SKM-1 (cell line): ENCODE data around the gene FRMD4A.

Source experiments
- DNase-seq: peaks from one replicate; lab custom pipeline; 2025; ENCODE audit not compliant: unreplicated experiment; lab: John Stamatoyannopoulos, UW

FRMD4A gene

DNA sequence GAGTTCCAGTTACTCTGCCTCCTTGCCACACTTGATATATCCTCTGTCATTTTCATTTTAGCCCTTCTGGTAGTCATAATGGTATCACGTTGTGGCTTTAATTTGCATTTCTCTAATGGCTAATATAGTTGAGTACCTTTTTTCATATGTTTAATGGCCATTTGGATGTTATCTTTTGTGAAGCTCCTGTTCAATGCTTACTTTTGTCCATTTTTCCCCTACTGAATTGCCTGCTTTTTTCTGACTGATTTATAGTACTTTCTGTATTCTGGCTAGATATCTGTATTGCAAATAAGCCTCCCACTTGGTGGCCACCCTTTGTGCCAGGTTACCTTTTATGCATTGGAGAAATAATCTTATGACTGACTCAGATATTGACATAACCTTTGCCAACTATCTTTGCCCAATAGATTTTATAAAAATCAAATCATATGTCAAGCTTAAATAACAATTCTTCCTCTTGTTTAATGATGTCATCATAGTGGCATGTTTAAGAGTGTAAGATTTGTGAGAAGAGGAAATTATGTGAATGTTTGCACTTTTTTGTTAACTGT lies 693.3 kb downstream of the FRMD4A start:
- DNase-seq, result no peak

DNA sequence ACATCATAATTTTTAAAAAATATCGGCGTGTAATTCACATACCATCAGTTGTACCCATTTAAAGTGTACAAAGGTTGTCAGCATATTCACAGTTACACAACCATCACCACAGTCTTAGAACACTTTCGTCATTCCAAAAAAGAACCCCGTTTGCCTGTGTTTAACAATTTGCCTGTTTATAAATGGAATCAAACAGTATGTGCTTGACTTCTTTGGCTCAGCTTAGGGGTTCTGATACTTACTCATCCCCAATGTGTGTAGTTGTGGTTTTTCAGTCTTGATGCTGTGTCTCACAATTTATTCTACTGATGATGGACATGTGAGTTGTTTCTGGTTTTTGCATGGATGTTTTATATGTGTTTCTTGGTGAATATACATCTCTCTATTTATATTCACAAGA lies 693.9 kb downstream of the FRMD4A start:
- DNase-seq, result no peak

DNA sequence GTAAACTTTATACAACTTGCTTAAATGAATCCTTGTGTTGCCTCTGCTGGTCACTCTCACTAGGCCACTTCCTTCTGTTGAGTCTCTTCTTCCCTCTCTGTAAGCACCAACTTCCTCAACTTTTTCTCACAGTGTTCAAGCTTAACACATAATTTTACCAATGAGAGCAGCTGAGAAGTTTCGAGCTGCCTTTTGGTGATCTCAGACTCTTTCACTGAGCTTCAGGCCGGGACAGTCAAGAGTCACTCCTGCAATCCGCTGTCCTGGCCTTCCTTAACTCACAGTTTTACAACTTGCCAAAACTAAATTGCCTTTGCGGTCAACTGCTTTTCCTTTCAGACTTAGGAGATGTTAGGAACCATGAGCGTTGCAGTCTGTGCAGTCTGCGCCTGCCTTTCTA lies 696.5 kb downstream of the FRMD4A start:
- peak; percentile 10 for DNase-seq

DNA sequence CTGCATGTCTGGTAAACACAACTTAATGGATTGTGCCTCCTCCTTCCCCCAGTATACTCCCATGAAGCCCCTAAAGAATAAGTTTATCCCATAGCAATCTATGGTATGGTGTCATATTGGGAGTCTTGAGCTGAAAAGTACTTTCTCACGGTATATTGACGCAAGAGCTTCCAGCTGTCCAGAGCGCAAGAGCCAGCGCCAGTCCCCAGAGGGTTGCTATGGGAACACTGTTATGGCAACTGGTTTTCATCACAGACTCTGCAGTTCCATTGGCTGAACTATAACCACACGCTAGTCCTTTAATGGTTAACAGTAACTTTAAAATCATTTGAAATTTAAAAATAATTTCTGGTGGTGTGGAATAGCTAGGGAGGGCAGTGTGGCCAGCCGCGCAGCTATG lies 697.0 kb downstream of the FRMD4A start:
- DNase-seq, result no peak

DNA sequence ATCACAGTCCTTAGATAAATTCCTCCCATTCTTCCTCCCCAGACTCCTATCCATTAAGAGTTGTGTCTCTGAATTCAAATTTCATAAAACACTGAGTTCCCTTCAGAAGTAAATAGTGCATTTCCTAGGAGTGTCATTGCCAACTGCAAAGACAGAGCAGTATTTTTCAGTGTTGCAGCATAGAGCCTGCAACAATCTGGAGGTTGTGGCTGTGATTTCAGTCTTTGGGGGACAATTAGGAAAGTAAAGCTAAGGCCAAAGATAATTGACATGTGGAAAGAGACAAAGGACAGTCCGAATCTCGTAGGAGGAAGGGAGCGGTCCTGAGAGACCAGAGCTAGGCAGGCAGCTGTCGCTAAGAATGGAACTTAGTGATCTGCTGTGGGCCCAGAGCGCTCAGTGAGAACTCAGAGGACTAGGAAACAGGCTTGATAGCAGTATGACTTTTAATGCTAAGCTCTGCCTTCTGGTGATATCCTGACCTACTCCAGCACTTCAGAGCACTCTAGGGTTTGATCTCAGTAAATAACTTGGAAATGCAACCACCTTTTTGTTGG lies 697.8 kb downstream of the FRMD4A start:
- DNase-seq, result no peak

DNA sequence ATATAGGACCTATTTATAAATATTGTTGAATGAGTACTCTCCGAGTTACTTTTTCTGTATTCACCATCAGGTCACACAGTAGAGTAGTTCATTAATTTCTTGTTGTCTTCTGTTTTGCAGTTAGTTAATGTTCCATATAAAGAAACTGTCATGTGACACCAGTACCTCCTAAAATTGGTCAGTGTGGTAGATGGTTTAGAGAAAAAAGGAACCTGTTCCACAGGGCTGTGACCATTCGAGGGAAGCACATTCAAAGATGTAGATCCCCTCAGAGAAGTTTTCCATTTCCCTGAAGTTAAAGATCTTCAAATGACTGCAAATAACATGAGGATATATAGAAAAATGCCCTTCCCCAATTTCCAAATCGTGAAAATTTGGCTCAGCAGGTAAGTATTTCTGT lies 698.3 kb downstream of the FRMD4A start:
- no peak for DNase-seq

DNA sequence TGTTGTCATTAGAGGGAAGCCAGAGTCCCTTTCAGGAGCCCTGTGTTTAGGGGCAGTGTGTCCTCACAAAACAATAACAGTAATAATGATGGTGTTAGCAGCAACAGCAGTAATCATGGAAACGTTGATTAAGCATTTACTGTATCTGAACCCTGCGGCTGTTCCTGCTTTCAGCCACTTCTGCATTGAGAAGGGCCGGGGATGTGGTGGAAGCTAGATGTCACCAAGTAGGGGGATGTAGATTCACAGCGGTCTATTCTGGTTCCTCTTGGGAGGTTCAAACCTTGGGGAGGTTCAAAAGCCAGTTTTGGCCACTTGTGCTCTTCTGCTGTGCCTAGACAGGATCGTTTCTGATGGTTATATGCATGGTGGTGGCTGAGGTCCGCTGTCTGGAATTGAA lies 699.1 kb downstream of the FRMD4A start:
- DNase-seq, result no peak

DNA sequence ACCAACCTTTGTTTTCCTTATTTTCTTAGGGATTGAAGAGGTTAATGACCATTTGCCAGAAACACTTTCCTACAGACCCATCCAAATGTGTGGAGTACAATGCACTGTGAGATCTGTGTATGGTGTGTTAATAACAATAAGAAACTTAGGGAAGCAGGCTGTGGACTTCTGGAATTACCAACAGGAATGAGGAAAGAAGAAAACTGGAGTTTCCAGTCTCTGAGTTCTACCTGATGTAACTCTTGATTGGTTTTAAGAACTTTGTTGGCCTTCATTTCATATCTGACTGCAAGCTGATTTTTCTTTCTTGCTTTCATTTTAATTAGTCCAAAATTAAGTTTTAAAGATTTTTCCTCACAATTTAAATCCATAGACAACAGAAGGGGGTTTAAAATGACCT lies 700.5 kb downstream of the FRMD4A start:
- DNase-seq, result no peak

DNA sequence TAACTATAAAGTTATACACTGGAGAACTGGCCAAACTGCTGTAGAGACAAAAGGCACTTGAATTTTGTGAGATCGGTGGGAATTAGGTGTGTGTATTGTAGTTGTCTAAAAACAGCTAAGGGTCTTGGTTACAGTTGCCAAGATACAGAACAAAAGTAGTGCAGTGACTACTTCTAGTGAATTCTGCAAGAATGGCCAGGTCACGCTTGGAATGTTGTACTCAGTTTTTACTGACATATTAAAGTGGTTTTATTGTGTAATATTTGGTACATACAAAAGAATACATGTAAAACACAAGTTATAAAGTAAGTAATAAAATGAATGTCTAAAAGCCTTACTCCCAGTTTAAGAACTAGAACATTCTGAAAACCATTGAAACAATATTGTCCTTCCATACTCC lies 701.6 kb downstream of the FRMD4A start:
- DNase-seq, result no peak

DNA sequence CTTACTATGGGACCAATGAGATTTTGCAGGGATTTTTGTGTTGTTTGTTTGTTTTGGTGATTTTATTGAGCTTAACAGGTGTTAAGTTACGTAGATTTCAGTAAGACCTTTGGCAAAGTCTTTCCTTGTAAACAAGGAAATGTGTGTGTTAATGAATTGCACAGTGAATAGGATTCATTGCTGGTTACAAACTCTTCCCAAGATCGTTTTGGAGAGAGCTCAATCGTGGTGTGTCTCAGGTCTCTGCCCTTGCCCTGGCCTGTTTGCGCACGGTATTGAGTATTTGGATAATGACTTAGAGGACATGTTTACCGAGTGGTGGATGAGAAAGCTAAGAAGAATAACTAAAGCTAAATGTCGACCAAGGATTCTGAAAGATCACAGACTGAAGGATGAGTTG lies 702.1 kb downstream of the FRMD4A start:
- DNase-seq, result no peak

DNA sequence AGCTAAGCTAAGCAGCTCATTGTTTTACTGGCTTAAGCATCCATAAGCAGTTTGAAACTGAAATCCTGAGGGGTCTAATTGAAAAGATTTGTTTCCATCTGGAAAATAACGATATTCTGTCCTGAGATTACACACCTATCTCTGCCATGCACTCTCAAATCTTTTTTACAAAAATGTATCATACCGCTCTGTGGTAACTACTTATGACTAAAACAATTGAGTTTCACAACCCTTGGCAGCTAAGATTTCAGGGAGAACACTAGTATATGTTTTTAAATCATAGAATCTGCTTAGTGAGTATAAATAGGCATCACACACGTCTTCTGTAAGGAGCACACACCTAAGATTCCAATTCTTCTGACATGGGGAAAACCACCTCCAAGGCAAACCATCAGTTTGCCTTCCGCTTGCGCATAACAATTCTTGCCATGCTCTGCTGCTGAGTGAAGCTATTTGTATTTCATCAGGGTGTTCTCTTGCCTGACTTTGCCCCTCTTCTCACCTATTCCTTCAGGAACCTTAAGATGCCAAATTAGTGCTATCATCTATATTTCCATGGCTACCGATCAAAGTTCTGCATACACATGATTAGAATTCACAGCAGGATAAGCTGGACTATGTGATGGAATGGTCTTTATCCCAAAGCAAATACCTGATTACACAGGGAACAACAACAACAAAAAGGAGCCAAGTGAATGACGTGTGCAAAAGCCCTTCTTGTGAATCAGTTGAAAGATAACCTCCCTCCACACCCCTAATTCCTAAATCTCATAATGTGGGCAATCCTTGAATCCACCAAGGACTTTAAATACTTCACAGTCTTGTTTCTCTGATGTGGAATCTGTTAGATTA lies 703.0 kb downstream of the FRMD4A start:
- DNase-seq, result no peak

DNA sequence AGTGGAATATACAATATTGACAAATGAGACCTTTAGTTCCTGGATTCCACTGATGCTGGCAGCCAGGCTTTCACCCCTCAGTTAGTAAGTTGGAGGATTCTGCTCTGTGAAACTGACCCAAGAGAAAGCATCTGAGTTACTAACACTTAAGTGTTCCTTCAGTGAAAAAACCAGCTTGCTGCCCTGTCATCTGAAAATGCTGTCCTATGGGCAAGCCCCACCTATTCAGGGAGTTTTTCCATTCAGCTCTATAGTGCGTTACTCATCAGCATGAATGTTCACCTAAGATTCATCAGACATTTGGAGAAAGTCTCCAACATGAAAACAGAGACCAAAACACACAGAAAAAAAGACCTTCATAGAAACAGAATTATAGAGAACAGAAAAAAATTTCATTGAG lies 706.1 kb downstream of the FRMD4A start:
- no peak for DNase-seq

DNA sequence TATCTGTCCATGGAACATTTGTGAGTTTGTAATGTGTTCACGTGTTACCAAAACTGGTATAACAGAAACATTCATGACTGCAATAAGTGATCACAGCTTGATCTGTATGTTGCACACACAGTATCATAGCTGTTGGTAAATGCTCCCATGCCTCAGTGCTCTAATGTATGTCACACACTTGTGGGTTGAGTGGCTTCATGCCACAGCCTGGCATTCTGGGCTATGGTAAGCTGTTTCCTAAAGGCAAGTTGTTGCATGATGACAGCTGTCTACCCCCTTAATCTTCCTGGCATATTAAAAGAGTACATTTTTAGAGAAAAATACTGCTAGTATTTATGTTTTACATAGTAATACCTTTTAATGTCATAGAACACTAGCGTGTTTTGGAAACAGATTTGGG lies 708.8 kb downstream of the FRMD4A start:
- DNase-seq, result no peak

DNA sequence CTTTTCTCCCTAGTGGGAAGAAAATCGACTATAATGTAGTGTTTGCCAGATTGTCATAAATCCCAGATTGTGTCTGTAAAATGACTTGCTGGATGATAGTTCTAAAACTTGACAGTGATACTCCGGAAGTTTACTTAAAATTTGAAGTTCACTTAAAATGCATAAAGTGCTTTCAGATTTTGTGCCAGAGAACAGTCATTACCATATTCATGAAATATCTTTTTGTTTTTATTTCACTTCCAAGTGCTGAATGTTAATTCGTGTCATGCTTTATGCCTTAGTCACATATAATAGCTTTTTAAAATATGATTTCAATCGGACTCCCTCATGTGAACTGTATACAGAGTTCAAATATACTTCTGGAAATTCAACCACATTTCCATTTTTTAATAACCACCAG lies 713.6 kb downstream of the FRMD4A start:
- no peak for DNase-seq

DNA sequence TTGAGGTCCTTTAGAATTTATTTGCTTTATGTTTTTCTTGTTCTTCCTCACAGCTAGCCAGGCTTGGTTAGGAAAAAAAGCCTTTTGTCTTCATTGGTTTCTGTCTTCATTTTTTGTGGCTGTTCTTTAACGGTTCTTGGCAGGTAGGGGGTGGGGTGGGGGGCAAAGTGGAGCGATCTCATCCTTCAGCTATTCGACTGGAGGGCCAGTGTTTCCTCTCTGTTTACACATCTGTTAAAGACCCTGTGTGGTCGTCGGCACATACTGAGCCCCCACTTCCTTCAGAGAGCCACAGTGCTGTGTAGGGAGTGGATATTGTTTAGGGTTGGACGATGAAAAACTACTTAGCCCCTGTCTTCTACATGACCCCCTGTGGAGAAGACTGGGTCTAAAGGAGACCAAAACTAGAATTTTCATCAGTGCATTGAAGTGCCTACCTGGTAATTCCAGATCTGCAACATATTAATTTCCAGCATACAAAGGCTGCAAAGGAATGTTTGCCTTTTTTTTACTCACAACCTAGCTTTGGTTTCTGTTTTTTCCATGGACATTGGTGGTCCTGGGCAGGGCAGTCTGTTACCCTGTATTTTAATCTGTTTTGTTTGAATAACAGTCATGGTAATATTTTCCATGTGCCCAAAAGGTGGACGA lies 714.9 kb downstream of the FRMD4A start:
- no peak for DNase-seq

DNA sequence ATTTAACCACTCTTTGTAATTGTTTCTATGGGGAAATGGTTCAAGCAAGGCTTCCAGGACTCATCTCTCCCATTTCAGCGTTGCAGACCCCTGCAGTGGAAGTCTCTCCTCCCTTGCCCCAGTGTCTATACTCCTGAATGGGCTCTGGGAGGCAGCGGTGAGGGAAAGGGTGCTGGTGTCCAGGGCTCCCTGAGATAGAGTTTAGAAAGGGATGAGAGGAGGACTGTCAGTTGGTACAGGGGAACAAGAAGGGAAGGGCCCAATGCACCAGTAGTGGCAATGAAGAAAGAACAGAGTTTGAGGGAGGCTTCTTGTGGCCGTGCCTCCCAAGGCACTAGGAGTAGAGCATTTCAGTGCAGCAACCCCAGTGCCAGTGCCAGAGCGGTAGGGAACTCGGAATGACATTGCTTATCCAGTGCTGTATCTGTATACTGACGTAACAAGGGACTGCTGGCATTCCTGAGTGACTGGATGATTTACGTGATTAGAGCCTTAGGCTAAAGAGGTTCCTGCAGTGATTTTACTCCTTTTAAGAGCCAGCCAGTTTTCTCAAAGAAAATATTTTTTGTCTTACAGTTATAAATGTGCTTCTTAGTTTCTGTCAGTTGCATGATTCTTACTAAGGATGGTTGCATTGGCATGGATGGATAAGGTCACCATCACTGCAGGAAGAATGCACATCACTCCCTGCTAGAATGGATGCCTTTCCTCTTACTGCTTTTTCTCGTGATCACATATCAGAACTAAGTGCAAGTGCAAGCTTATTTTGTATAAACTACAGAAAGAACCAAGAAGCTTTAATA lies 716.0 kb downstream of the FRMD4A start:
- DNase-seq, result no peak

DNA sequence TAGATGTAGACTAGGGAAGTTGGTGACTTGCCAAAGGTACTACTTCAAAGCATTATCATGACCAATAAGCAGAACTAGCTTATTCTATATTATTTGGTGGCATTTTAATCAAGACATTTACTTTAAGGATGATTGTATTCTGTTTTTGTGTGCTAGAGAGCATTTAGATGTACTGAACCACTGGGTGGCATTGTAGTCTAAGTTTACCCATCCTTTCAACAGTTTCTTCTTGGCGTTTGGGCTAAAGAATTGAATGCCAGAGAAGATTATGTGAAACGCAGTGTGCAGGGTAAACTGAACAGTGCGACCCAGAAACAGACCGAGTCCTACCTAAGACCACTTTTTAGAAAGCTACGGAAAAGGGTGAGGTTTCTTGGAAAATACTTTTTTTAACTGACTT lies 717.2 kb downstream of the FRMD4A start:
- DNase-seq, result no peak

DNA sequence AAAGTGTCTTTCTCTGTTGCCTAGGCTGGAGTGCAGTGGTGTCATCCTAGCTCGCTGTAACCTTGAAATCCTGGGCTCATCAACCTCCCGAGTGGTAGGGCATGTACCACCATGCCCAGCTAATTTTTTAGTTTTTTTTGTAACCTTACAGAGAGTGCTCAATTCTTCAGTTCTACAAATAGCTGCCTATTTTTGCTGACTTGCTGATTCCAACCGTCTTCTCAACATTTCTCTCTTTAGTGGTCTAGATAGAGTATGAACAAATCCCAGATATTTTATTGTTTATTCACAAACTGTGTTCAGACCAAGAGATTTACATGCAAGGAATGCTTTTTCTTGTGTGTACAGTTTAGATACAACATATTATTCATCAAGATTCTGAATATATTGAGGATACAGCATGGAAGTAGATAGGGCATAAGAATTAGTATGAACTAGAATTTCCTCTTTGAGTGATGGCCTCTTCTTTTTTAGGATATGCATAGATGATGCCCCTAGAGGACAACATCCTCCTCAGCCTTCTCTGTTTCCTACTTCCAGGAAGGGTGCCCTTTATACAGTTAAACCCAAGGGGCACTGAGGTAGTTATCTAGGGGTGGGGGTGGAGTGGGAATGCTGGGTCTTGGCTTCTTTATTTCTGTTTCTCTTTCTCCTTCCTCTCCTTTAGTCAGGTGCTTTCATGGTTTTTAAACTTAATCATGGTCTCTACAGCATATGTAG lies 717.9 kb downstream of the FRMD4A start:
- DNase-seq, result no peak

DNA sequence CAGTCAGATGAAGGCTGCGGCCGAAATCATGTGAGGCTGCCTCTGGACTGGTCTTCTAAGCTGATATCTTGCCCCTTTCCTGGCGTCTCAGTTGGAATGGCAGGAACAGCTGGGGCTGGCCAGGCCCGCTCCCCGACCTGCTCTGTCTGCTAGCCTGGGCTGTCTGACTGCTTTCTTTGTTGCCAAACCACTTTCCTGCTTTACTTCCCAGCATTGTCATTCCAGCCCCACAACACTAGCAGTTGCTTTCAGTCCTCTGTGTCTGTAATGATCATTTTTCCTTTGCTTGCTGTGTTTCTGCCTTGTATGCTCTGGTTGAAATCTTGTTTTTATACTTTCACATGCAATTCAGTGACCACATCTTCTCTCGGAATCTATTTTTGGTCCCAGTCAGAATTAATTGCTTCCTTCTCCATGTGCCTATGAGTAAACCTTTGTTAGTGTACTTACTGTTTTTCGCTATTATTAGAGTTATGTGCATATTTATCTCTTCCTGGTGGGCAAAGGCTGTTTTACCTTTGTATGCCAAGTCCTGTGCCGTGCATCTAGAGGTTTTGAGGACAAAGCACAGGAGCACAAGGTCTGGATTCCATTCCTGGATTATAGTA lies 722.4 kb downstream of the FRMD4A start:
- no peak for DNase-seq

DNA sequence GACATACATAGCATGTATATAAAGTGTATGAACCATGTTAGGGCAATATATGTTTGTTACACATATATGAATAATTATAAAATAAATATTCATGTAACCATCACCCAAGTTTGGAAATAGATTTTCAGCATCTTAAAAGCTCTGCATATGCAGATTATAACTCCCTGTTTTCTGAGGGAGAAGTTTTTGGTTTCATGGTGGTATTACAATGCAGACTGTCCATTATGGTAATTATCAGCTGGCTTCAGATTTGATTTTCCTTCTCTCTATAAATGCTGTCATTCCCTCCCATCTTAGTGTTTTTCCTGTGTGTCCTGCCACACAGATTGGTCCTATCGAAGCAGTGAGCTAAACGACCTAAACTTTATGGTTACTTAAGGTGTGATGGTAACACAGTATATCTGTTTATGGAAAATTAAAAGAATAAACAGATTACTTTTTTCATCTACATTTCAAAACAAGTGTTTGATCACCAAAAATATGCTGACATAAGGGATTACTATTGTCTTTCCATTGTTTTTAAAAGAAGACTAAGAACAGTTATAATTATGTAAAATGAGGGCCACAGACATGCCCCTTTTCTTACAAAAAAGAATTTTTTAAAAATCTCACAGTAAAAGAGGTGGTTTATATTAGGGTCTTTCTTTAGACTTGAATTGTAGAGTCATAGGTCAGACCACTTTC lies 726.2 kb downstream of the FRMD4A start:
- no peak for DNase-seq
